Measurements from ENCODE around the gene PGBD1.
A peak's percentile ranks its signal among the peaks of the same experiment; 100 is the strongest.

PGBD1 gene

GRCh38 chr6:28335564-28336283 is 54.4 kb downstream of the PGBD1 start, which contains the start of gene ZSCAN31:
ZSCAN31 (minus strand) TSS chr6:28336148; CDS start chr6:28329683, 6,465 bp downstream.
- DNase-seq (ENCODE audit: low read depth) = peak; percentile 99

DNA sequence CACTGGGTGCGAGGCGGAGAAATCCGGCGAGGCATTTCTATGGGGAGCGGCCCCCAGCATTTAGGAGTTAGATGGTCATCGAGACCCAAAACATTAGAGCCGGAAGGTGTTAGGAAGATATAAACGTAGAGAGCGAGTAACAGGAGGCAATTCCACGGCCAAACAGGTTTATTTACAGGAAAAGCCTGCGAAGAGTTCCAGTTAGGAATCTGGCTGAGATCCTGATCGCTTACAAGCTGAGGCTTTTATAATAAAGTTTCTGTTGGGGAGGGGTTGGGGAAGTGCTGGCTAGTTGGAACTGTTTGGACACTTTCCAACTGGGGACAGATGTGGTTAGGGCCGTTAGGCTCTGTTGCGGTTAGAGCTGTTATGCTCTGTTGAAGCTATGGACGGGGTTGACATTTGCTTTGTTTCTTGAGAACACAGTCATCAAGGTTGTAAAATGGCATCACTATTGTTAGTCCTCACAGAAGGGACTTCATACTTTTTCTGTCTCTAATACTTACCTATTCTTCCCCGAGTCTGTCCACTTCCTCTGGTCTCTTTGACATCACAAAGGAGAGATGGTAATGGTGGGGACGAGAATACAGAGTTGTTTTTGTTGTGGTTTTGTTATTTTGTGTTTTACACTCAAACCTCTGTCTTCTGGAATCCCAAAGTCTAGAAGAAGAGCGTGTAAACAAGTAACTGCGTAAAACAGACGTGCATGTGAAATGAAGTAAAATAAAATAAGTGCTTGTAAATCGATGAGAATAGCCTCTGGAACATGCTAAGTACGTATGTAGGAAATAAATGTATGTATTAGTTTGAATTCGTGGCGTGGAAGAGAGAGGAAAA is 55.1 kb downstream of the PGBD1 start:
- peak; percentile 27 for DNase-seq (ENCODE audit: low read depth)

DNA sequence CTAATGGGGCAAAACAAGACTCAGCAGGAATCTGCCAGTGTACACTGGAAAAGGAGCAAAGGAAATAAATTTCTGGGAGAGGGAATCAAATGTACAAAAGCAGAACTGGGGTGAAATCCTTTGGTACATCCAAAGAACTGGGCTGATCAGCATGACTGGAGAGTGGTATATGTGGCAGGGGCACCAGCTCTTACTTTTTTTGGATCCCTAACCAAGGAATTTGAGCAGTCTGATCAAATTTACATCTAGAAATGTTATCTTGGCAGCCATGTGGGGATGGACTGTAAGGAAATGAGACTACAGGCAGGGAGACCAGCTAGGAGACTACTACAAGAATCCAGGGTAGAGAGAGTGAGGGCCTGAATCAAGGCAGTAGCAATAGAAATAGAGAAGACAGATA is 55.7 kb downstream of the PGBD1 start:
- DNase-seq (ENCODE audit: low read depth) = no peak

DNA sequence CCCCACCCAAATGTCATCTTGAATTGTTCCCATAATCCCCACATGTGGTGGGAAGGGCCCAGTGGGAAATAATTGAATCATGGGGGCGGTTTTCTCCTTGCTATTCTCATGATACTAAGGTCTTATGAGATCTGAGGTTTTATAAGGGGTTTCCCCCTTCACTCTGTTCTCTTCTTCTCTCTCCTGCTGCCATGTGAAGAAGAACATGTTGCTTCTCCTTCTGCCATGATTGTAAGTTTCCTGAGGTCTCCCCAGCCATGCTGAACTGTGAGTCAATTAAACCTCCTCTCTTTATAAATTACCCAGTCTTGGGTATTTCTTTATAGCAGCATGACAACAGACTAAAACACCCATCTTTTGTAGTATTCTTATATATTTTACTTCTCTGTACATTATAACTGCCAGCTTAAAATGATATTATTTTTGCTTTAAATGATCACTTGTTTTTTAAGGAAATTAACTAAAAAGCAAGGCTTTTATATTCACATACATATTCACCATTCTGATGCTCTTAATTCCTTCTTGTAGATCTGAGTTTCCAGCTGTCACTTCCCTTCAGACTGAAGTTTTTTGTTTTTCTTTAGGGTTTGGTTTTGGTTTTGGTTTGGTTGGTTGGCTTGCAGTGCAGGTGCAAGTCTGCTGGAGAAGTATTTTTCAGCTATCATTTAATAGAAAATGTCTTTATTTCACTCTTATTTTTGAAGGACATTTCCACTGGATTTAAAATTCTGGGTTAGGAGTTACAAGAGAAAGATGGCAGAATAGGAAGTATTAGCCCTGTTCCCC is 59.1 kb downstream of the PGBD1 start:
- DNase-seq (ENCODE audit: low read depth) = no peak

- DNase-seq (ENCODE audit: low read depth) = no peak
Observed at GRCh38 chr6:28343898-28344677, 62.7 kb downstream of the PGBD1 start.

- no peak for DNase-seq (ENCODE audit: low read depth)
Observed at GRCh38 chr6:28345201-28345600, 63.8 kb downstream of the PGBD1 start.

GRCh38 chr6:28347119-28347518 is 65.7 kb downstream of the PGBD1 start:
- no peak for DNase-seq (ENCODE audit: low read depth)

DNA sequence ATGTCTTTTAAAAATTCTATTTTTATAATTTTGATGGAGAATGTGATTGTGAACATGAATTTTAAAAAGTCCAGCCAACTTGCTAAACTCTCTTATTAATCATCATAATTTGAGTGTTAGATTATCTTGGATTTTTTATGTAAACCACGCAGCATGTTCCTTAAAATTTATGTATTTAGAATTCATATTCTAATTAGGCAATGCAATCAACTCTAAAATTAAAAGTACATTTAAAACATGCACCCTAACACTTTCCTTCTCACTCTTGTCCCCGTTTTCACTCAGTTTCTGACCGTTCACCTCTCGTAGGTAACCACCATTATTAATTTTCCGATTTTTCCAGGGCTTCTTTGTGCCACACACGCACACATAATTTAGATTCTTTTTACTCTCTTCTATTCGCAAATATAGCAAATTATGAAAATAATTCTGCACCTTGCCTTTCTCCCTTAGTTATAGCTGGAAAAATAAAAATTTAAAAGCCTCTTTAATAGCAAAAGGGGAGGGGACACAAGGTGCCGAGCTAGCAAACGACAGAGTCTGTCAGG is 68.0 kb downstream of the PGBD1 start:
- DNase-seq (ENCODE audit: low read depth) = no peak

DNA sequence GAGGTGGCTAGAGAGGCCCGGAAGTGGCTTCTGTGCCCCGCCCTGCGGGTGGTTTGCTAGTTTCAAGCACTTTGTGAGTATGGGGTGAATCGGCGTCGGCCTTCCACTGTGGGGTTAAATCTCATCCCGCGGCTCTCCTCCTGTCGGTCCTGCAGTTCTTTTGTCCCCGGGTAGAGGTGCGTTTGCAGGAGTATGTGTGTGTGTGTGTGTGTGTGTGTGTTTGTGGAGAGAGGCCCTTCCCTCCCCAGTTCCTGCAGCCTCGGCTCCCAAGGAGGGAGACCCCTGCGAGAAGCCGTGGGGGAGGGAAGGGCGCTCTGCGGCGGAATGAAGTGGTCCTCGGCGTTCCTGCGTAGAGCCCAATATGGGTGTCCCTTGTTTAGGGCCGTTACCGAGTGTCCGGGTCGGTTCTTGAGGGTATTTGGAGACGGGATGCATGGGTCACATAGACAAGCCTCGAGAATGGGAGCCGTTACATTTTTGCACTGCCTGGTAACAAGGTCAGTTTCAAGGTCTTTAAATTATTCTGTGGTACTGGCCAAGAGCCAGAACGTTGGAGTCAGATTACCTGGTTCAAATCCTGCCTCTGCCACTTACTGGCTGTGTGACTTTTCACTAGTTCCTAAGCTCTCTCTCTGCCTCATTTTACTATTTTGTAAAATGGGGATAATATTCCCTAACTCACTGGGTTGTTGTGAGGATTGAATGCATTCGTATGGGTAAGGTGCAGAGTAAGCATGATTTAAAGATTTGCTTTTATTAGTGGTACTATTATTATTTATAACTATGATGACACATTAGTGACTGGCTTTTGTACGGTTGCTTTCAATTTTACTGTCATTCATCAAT is 68.7 kb downstream of the PGBD1 start, which contains the start of gene ZKSCAN3:
ZKSCAN3 (plus strand) TSS at position 56 of the 846 bp plus-strand sequence. CDS start 9,640 bp downstream, outside the sequence.
- peak; percentile 72 for DNase-seq (ENCODE audit: low read depth)

- no peak for DNase-seq (ENCODE audit: low read depth)
Observed at GRCh38 chr6:28351087-28351486, 69.7 kb downstream of the PGBD1 start.

- DNase-seq (ENCODE audit: low read depth) = no peak
Observed at GRCh38 chr6:28351493-28351925, 70.1 kb downstream of the PGBD1 start.
